GM10266 (cell line): ENCODE measurements around the gene KRTAP1-1.
"Not testable (repeated sequence)": the region's sequence is repeated elsewhere in the genome, so short reads cannot be mapped to it uniquely, and the experiment has no call there.

Source experiments
- DNase-seq: peaks from one replicate; pipeline ENCODE4 v3.0.0; 2012; ENCODE audit errors: extremely low spot score
- CTCF ChIP-seq: IDR thresholded peaks from 2 replicates; pipeline ENCODE4 v1.5.1; 2012; ENCODE audit warnings: mild to moderate bottlenecking, low read depth; ENCODE audit not compliant: control insufficient read depth, insufficient read depth; ENCODE audit errors: missing control alignments

KRTAP1-1 gene

GRCh38 chr17:41069031-41069430 is 27.8 kb upstream of the KRTAP1-1 start:
- no peak for TF ChIP-seq CTCF

GRCh38 chr17:41067281-41067680 is 26.0 kb upstream of the KRTAP1-1 start:
- TF ChIP-seq CTCF, result no peak
- DNase-seq, result no peak

More at GRCh38 chr17:41069031-41069430, 27.8 kb upstream of the KRTAP1-1 start:
- no peak for DNase-seq

GRCh38 chr17:41065829-41066624 is 24.8 kb upstream of the KRTAP1-1 start, which contains the start of gene KRTAP2-4:
TSS of gene KRTAP2-4 (minus strand) at chr17:41065879. CDS start at chr17:41065845, 34 bp downstream.
- no peak for TF ChIP-seq CTCF
- DNase-seq, result no peak

GRCh38 chr17:41065016-41065689 is 23.9 kb upstream of the KRTAP1-1 start:
- DNase-seq, result not testable (repeated sequence)

- TF ChIP-seq CTCF, result no peak
- no peak for DNase-seq
Observed at GRCh38 chr17:41064301-41064700, 23.1 kb upstream of the KRTAP1-1 start.

- TF ChIP-seq CTCF, result no peak
- DNase-seq, result no peak
Observed at GRCh38 chr17:41063449-41063848, 22.2 kb upstream of the KRTAP1-1 start.

- DNase-seq, result no peak
- no peak for TF ChIP-seq CTCF
Observed at GRCh38 chr17:41061964-41062363, 20.7 kb upstream of the KRTAP1-1 start.
